ENCODE data around the gene KNTC1.

GRCh38 chr12:122528992-122529391 lies 1.9 kb downstream of the KNTC1 start:
- TF ChIP-seq, protein P1, sequence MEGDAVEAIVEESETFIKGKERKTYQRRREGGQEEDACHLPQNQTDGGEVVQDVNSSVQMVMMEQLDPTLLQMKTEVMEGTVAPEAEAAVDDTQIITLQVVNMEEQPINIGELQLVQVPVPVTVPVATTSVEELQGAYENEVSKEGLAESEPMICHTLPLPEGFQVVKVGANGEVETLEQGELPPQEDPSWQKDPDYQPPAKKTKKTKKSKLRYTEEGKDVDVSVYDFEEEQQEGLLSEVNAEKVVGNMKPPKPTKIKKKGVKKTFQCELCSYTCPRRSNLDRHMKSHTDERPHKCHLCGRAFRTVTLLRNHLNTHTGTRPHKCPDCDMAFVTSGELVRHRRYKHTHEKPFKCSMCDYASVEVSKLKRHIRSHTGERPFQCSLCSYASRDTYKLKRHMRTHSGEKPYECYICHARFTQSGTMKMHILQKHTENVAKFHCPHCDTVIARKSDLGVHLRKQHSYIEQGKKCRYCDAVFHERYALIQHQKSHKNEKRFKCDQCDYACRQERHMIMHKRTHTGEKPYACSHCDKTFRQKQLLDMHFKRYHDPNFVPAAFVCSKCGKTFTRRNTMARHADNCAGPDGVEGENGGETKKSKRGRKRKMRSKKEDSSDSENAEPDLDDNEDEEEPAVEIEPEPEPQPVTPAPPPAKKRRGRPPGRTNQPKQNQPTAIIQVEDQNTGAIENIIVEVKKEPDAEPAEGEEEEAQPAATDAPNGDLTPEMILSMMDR (conservative IDR thresholded peaks at IDR 0.05) = no peak
- no peak for TF ChIP-seq EZH2 (IDR thresholded peaks at IDR 0.05; ENCODE audit: low read depth)
